Neural cell (in vitro differentiated cells): ENCODE measurements around the gene GPER1. TPM values are rescaled to one million over a fixed set of nuclear protein-coding genes. Genes with fewer than 3 reads are reported as not detected.

Experiments
- H2AFZ ChIP-seq: fragments of 200-600, 300-800 bp; sonication (generic), shearing (Covaris generic); 2 replicates; pipeline ENCODE4 v1.6.0; 2014; ENCODE audit warnings: low read depth, mild to moderate bottlenecking, antibody characterized with exemption, low read length, moderate library complexity
- H3F3A ChIP-seq: fragments of 200-600 bp; shearing (Covaris generic); 2 replicates; pipeline ENCODE4 v1.6.1; 2016; ENCODE audit warnings: mild to moderate bottlenecking, moderate library complexity, mixed read lengths, antibody characterized with exemption, low read length; ENCODE audit not compliant: insufficient read depth, poor library complexity, severe bottlenecking
- H3K27ac ChIP-seq: fragments of 200-600, 300-800 bp; sonication (generic), shearing (Covaris generic); 2 replicates; pipeline ENCODE4 v1.5.1; 2014; ENCODE audit warnings: mild to moderate bottlenecking, low read length, moderate library complexity
- H3K27me3 ChIP-seq: fragments of 300-800, 200-600 bp; sonication (generic), shearing (Covaris generic); 2 replicates; pipeline ENCODE4 v1.6.0; 2014; ENCODE audit warnings: mild to moderate bottlenecking, low read depth, low read length, moderate library complexity; ENCODE audit not compliant: insufficient read depth
- H3K36me3 ChIP-seq: fragments of 300-800, 200-600 bp; sonication (generic), shearing (Covaris generic); 2 replicates; pipeline ENCODE4 v1.5.1; 2014; ENCODE audit warnings: mild to moderate bottlenecking, antibody characterized with exemption, low read length, moderate library complexity; ENCODE audit not compliant: insufficient read depth
- H3K4me2 ChIP-seq: fragments of 300-800, 200-600 bp; sonication (generic), shearing (Covaris generic); 2 replicates; pipeline ENCODE4 v1.6.0; 2014; ENCODE audit warnings: mild to moderate bottlenecking, low read length
- H3K4me3 ChIP-seq: fragments of 300-800, 200-600 bp; sonication (generic), shearing (Covaris generic); 2 replicates; pipeline ENCODE4 v1.5.1; 2014; ENCODE audit warnings: mild to moderate bottlenecking, low read length, moderate library complexity
- H3K79me2 ChIP-seq: fragments of 200-600 bp; shearing (Covaris generic); replicated peaks from 2 replicates; pipeline ENCODE4 v1.6.0; 2014; ENCODE audit warnings: mild to moderate bottlenecking, low read length, moderate library complexity; ENCODE audit not compliant: insufficient read depth
- H3K9ac ChIP-seq: fragments of 300-800, 200-600 bp; sonication (generic), shearing (Covaris generic); 2 replicates; pipeline ENCODE4 v1.6.1; 2016; ENCODE audit warnings: mild to moderate bottlenecking, low read length, mixed read lengths
- H3K9me2 ChIP-seq: fragments of 200-600 bp; shearing (Covaris generic); 2 replicates; pipeline ENCODE4 v1.6.1; 2016; ENCODE audit warnings: mild to moderate bottlenecking, low read length, mixed read lengths; ENCODE audit not compliant: insufficient read depth
- H3K9me3 ChIP-seq: fragments of 200-600, 300-800 bp; sonication (generic), shearing (Covaris generic); 2 replicates; pipeline ENCODE4 v1.6.1; 2016; ENCODE audit warnings: mild to moderate bottlenecking, mixed run types, low read length, moderate library complexity, mixed read lengths
- H4K20me1 ChIP-seq: fragments of 200-600 bp; shearing (Covaris generic); 2 replicates; pipeline ENCODE4 v1.6.1; 2016; ENCODE audit warnings: mild to moderate bottlenecking, mixed run types; ENCODE audit not compliant: insufficient read depth
- EP300 ChIP-seq: fragments of 450-650 bp; conservative IDR thresholded peaks from 2 replicates; pipeline ENCODE4 v1.6.1; 2014; ENCODE audit warnings: antibody characterized with exemption, mild to moderate bottlenecking, moderate library complexity; ENCODE audit not compliant: poor library complexity, severe bottlenecking
- EZH2 ChIP-seq: fragments of 200-600, 300-800 bp; shearing (Covaris generic), sonication (generic); IDR thresholded peaks from 2 replicates; pipeline ENCODE4 v1.6.1; 2014; ENCODE audit warnings: antibody characterized with exemption, low read length, borderline replicate concordance, mild to moderate bottlenecking; ENCODE audit not compliant: insufficient read depth, poor library complexity, severe bottlenecking
- MXI1 ChIP-seq: fragments of 450-650 bp; conservative IDR thresholded peaks from 2 replicates; pipeline ENCODE4 v1.6.1; 2014; ENCODE audit warnings: antibody characterized with exemption, mild to moderate bottlenecking; ENCODE audit not compliant: poor library complexity, severe bottlenecking
- POLR2AphosphoS5 ChIP-seq: IDR thresholded peaks from 2 replicates; pipeline ENCODE4 v1.6.1; 2012
- RAD21 ChIP-seq: fragments of 450-650 bp; conservative IDR thresholded peaks from 2 replicates; pipeline ENCODE4 v1.6.1; 2014; ENCODE audit warnings: antibody characterized with exemption, mild to moderate bottlenecking, moderate library complexity
- SMC3 ChIP-seq: fragments of 450-650 bp; conservative IDR thresholded peaks from 2 replicates; pipeline ENCODE4 v1.6.1; 2014; ENCODE audit warnings: antibody characterized with exemption, mild to moderate bottlenecking, moderate library complexity; ENCODE audit not compliant: poor library complexity
- TAF1 ChIP-seq: IDR thresholded peaks from 2 replicates; pipeline ENCODE4 v1.6.1; 2012; ENCODE audit warnings: low read depth
- polyA plus RNA-seq: library from polyadenylated mRNA; depleted of rRNA; stranded (reverse); fragments of >200 nt; gene quantifications from 2 replicates; pipeline ENCODE4 v1.2.3, GENCODE V29; 2014
- TF ChIP-seq, protein P1 (sequence below): fragments of 450-650 bp; IDR thresholded peaks from 2 replicates; pipeline ENCODE4 v1.5.1; 2014; ENCODE audit warnings: antibody characterized with exemption, mild to moderate bottlenecking, moderate library complexity; ENCODE audit not compliant: poor library complexity, severe bottlenecking
- TF ChIP-seq, protein P2 (sequence below): IDR thresholded peaks from 2 replicates; pipeline ENCODE4 v1.6.1; 2012; ENCODE audit warnings: borderline replicate concordance

Gene GPER1
- polyA plus RNA-seq, 1 donor from 2014 or later: not detected

DNA sequence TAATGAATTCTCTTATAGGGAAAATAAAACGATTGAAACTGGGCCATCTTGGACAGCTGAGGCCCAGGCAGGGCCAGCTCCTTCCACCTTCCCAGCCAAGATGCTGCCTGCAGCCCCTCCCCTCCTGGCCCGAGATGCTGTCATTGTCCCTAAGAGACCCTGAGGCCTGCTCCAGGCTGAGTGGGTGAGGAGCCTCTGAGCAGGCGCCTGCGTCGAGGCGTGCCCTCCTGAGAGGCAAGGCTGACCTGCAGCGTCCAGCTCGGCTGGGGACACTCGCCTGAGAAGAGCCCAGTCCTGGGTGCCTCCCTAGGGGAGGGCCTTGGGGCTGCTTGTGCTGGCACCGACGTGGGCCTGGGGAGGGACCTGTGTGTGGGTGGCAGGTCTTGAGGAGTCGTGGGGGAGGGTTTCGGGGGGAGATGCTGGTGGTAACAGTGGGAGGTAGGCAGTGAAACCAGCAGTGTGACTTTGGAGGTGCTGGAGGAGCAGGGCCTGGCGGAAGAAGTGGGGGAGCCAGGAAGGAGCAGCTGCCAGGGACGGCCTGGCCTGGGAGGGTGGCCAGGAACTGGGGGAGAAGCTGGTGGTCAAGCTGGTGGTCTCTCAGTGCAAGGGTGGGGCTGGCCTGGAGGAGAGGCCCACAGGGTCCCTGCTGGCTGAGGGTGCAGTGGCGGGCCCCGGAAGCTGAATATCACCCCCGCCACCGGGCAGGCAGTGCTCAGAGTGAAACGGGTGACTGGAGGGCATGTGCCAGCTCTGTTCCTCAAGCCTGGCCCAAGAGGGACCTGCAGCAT lies 35.7 kb upstream of the GPER1 start:
- no peaks in the 10 kb centered on the region for H3K27me3 ChIP-seq
- H3K9me2 ChIP-seq: no peaks in the 10 kb centered on the region
- H3K27ac ChIP-seq: no peak overlapping the region
- TF ChIP-seq, protein P1, sequence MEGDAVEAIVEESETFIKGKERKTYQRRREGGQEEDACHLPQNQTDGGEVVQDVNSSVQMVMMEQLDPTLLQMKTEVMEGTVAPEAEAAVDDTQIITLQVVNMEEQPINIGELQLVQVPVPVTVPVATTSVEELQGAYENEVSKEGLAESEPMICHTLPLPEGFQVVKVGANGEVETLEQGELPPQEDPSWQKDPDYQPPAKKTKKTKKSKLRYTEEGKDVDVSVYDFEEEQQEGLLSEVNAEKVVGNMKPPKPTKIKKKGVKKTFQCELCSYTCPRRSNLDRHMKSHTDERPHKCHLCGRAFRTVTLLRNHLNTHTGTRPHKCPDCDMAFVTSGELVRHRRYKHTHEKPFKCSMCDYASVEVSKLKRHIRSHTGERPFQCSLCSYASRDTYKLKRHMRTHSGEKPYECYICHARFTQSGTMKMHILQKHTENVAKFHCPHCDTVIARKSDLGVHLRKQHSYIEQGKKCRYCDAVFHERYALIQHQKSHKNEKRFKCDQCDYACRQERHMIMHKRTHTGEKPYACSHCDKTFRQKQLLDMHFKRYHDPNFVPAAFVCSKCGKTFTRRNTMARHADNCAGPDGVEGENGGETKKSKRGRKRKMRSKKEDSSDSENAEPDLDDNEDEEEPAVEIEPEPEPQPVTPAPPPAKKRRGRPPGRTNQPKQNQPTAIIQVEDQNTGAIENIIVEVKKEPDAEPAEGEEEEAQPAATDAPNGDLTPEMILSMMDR: no peak
- TF ChIP-seq RAD21 (no peak), EZH2 (no peak), EP300 (no peak), POLR2AphosphoS5 (no peak), TAF1 (no peak), SMC3 (no peak), MXI1 (no peak)
- TF ChIP-seq, protein P2, sequence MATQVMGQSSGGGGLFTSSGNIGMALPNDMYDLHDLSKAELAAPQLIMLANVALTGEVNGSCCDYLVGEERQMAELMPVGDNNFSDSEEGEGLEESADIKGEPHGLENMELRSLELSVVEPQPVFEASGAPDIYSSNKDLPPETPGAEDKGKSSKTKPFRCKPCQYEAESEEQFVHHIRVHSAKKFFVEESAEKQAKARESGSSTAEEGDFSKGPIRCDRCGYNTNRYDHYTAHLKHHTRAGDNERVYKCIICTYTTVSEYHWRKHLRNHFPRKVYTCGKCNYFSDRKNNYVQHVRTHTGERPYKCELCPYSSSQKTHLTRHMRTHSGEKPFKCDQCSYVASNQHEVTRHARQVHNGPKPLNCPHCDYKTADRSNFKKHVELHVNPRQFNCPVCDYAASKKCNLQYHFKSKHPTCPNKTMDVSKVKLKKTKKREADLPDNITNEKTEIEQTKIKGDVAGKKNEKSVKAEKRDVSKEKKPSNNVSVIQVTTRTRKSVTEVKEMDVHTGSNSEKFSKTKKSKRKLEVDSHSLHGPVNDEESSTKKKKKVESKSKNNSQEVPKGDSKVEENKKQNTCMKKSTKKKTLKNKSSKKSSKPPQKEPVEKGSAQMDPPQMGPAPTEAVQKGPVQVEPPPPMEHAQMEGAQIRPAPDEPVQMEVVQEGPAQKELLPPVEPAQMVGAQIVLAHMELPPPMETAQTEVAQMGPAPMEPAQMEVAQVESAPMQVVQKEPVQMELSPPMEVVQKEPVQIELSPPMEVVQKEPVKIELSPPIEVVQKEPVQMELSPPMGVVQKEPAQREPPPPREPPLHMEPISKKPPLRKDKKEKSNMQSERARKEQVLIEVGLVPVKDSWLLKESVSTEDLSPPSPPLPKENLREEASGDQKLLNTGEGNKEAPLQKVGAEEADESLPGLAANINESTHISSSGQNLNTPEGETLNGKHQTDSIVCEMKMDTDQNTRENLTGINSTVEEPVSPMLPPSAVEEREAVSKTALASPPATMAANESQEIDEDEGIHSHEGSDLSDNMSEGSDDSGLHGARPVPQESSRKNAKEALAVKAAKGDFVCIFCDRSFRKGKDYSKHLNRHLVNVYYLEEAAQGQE: no peak
- no peak overlapping the region for H3K4me3 ChIP-seq
- no peaks in the 10 kb centered on the region for H3K79me2 ChIP-seq
- H3K4me2 ChIP-seq: no peak overlapping the region
- no peaks in the 10 kb centered on the region for H3K36me3 ChIP-seq
- H2AFZ ChIP-seq: no peak overlapping the region
- H4K20me1 ChIP-seq: no peaks in the 10 kb centered on the region
- no peak overlapping the region for H3K9ac ChIP-seq
- H3F3A ChIP-seq: no peaks in the 10 kb centered on the region
- H3K9me3 ChIP-seq: no peaks in the 10 kb centered on the region

- H4K20me1 ChIP-seq: no peaks in the 10 kb centered on the region
- TF ChIP-seq EP300 (no peak), POLR2AphosphoS5 (no peak), EZH2 (no peak), RAD21 (no peak), SMC3 (no peak), TAF1 (no peak), MXI1 (no peak)
- TF ChIP-seq, protein P2: no peak
- TF ChIP-seq, protein P1: no peak
- no peak overlapping the region for H3K9ac ChIP-seq
- H3K36me3 ChIP-seq: no peaks in the 10 kb centered on the region
- no peaks in the 10 kb centered on the region for H3K79me2 ChIP-seq
- H3K4me3 ChIP-seq: no peak overlapping the region
- no peak overlapping the region for H3K4me2 ChIP-seq
- no peak overlapping the region for H3K27ac ChIP-seq
- no peaks in the 10 kb centered on the region for H3F3A ChIP-seq
- H3K27me3 ChIP-seq: no peaks in the 10 kb centered on the region
- no peak overlapping the region for H2AFZ ChIP-seq
- no peaks in the 10 kb centered on the region for H3K9me3 ChIP-seq
- no peaks in the 10 kb centered on the region for H3K9me2 ChIP-seq
Observed at GRCh38 chr7:1053002-1053411, 34.9 kb upstream of the GPER1 start.
